Osteoblast (primary cell): ENCODE results near the gene METTL3. TPM values are rescaled to one million over a fixed set of nuclear protein-coding genes. Genes with fewer than 3 reads are reported as not detected.
A peak's percentile ranks its signal among the peaks of the same experiment; 100 is the strongest.

ENCODE experiments used
- DNase-seq: peaks from one replicate; pipeline ENCODE4 v3.0.0; 2011; ENCODE audit warnings: low spot score, mixed read lengths; ENCODE audit not compliant: insufficient read length; ENCODE audit errors: missing footprints
- H2AFZ ChIP-seq: 2 replicates; pipeline ENCODE4 v1.6.0; 2011; ENCODE audit warnings: mild to moderate bottlenecking, low read length
- H3K27ac ChIP-seq: 2 replicates; pipeline ENCODE4 v1.5.1; 2011; ENCODE audit warnings: mild to moderate bottlenecking, low read depth, low read length, moderate library complexity
- H3K27me3 ChIP-seq: 2 replicates; pipeline ENCODE4 v1.6.0; 2012; ENCODE audit warnings: mild to moderate bottlenecking, control low read depth, inconsistent platforms, low read length, moderate library complexity; ENCODE audit not compliant: insufficient read depth
- H3K36me3 ChIP-seq: 2 replicates; pipeline ENCODE4 v1.5.1; 2011; ENCODE audit warnings: mild to moderate bottlenecking, low read length, control low read depth, moderate library complexity; ENCODE audit not compliant: insufficient read depth
- H3K4me1 ChIP-seq: 2 replicates; pipeline ENCODE4 v1.5.1; 2011; ENCODE audit warnings: mild to moderate bottlenecking, low read length, control low read depth, moderate library complexity; ENCODE audit not compliant: insufficient read depth
- H3K4me2 ChIP-seq: 2 replicates; pipeline ENCODE4 v1.6.0; 2011; ENCODE audit warnings: mild to moderate bottlenecking, low read length; ENCODE audit not compliant: insufficient read depth
- H3K4me3 ChIP-seq: fragments of 200-600 bp; sonication (generic); 3 replicates; pipeline ENCODE4 v1.5.1; 2012; ENCODE audit warnings: mild to moderate bottlenecking, low read length, inconsistent platforms; ENCODE audit not compliant: insufficient read depth
- H3K79me2 ChIP-seq: 2 replicates; pipeline ENCODE4 v1.6.0; 2012; ENCODE audit warnings: mild to moderate bottlenecking, low read length, control low read depth, inconsistent platforms; ENCODE audit not compliant: insufficient read depth
- H3K9me3 ChIP-seq: 2 replicates; pipeline ENCODE4 v1.5.1; 2011; ENCODE audit warnings: low read depth, low read length, control low read depth
- H4K20me1 ChIP-seq: 2 replicates; pipeline ENCODE4 v1.6.0; 2012; ENCODE audit warnings: mild to moderate bottlenecking, low read length, control low read depth; ENCODE audit not compliant: insufficient read depth
- total RNA-seq: library from RNA; depleted of rRNA; stranded (reverse); fragments of >200 nt; gene quantifications from 2 replicates; pipeline ENCODE4 v1.2.3, GENCODE V29; 2012
- TF ChIP-seq, protein P1 (sequence below): IDR thresholded peaks from 2 replicates; pipeline ENCODE4 v1.5.1; 2011; ENCODE audit warnings: mild to moderate bottlenecking, low read depth, low read length, moderate library complexity; ENCODE audit errors: extremely low read depth

Gene METTL3
- 30.4 and 30.9 TPM in 2 replicates for total RNA-seq

DNA sequence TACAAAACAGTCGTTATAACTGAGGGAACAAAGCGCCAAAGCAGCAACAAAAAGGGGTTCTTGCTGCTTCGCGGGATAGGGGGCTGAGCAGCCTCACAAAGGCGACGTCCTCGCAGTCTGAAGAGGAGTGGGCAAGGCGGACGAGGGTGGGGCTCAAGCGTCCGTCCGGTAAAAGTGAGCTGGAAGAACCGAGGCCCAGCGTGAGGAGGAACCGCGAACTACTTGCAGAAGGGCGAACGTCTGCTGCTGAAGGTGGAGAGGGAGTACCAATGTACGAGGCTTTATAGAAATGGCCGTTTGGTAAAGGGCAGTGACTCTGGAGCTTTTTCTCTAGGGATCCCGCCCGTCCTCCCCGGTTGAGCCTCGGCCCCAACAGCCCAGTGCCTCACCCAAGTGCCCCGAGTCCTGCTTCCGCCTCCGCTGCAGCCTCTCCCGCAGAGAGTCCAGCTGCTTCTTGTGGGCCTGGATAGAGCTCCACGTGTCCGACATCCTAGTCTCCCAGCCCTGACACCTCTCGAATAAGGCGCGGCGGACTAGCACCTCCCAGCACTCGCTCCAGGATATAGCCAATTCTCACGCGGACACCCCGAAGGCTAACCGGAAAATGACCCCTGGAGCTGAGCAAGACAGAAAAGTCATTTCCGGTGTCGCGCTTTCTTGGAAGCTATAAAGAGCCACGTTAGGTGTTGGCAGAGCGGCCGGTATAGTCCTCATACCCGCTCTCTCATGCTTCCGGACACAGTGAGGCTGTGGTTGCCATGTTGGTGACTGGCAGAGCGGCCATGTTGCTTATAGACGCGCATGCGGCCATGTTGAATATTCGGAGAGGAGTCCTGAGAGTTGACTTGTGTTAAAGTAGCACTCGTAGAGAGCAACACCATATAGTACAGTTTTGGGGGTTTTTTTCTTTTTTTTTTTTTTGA lies at the start of gene METTL3:
TSS of gene METTL3 (minus strand) at position 606 of the 923 bp plus-strand sequence. CDS start at position 489, 117 bp downstream.
- peaks cover 3% of the 10 kb centered on the region for H3K36me3 ChIP-seq

DNA sequence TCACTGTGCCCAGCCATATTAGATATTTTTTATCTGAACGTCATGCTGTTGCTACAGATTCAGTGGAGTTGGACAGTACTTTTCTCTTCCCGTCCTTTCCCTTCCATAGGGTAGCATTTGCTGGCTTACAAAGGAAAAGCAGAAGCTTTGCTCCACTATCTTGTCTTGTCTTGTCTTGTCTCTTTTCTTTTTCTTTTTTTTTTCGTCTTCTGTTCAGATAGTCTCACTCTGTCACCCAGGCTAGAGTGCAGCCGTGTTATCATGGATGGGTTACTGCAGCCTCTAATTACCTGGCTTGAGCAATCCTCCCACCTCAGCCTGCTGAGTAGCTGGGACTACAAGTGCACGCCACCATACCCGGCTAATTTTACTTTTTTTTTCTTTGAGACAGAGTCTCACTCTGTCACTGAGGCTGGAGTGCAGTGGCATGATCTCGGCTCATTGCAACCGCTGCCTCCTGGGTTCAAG lies 47.6 kb upstream of the METTL3 start:
- Histone ChIP-seq H3K79me2 (no peaks in the 10 kb centered on the region), H3K4me3 (no peak overlapping the region), H3K27me3 (no peaks in the 10 kb centered on the region), H3K36me3 (no peaks in the 10 kb centered on the region), H3K4me1 (peaks cover 9% of the 10 kb centered on the region), H3K4me2 (no peak overlapping the region), H3K9me3 (no peaks in the 10 kb centered on the region), H2AFZ (no peak overlapping the region), H4K20me1 (no peaks in the 10 kb centered on the region), H3K27ac (no peak overlapping the region)
- DNase-seq = no peak
- TF ChIP-seq, protein P1, sequence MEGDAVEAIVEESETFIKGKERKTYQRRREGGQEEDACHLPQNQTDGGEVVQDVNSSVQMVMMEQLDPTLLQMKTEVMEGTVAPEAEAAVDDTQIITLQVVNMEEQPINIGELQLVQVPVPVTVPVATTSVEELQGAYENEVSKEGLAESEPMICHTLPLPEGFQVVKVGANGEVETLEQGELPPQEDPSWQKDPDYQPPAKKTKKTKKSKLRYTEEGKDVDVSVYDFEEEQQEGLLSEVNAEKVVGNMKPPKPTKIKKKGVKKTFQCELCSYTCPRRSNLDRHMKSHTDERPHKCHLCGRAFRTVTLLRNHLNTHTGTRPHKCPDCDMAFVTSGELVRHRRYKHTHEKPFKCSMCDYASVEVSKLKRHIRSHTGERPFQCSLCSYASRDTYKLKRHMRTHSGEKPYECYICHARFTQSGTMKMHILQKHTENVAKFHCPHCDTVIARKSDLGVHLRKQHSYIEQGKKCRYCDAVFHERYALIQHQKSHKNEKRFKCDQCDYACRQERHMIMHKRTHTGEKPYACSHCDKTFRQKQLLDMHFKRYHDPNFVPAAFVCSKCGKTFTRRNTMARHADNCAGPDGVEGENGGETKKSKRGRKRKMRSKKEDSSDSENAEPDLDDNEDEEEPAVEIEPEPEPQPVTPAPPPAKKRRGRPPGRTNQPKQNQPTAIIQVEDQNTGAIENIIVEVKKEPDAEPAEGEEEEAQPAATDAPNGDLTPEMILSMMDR = no peak

More for the DNA sequence above, at the start of gene METTL3:
- TF ChIP-seq, protein P1 = no peak
- Histone ChIP-seq H3K4me1 (peaks cover 16% of the 10 kb centered on the region), H3K79me2 (peaks cover 47% of the 10 kb centered on the region), H4K20me1 (no peaks in the 10 kb centered on the region), H3K4me3 (peak within 1 kb of the TSS; percentile 97), H3K27ac (peak within 1 kb of the TSS; percentile 84), H3K27me3 (peaks cover 2% of the 10 kb centered on the region), H2AFZ (peak within 1 kb of the TSS; percentile 91), H3K4me2 (peak within 1 kb of the TSS; percentile 97), H3K9me3 (no peaks in the 10 kb centered on the region)
- DNase-seq = peak; percentile 96

DNA sequence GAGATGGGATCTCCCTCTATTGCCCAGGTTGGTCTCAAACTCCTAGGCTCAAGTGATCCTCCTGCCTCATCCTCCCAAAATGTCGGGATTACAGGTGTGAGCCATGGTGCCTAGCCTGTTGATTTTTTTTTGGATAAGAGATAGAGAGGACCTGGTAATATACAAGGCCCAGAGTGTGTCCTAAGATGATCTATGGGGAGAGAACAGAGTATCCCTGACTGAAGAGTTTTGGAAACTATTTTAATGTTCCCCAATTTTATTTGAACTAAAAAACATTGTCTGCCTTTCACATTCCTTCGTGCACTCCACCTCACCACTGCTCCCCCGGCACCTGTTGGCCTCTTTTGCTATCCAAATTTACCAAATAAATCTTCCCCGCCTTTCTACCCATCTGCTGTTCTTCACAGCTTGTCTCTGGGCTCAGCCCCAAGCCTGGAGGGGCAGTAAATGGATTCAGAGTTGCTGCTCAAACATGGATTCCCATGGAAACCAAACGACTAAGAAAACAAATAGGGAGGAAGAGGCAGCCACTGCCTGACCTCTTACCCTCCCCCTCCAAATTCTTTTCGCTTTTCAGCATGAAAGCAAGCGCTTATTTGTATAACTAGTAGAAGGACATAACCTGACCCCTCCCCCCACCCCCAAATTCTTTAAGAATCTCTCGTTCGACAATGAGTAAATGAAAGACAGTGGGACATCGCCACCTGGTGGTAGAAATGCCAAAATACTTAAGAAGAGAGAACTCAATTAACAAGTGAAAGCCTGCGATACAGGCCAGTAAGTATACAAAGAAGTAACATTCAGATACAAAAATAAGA lies 46.2 kb upstream of the METTL3 start:
- TF ChIP-seq, protein P1 = peak; percentile 69
- Histone ChIP-seq H3K4me3 (peak overlapping the region; percentile 68), H2AFZ (peak overlapping the region; percentile 82), H3K27me3 (no peaks in the 10 kb centered on the region), H3K4me1 (peaks cover 9% of the 10 kb centered on the region), H3K79me2 (no peaks in the 10 kb centered on the region), H3K27ac (no peak overlapping the region), H3K9me3 (no peaks in the 10 kb centered on the region), H4K20me1 (no peaks in the 10 kb centered on the region), H3K4me2 (peak overlapping the region; percentile 85), H3K36me3 (no peaks in the 10 kb centered on the region)
- no peak for DNase-seq
